Left ventricle myocardium inferior (tissue), 1 donor: Measurements from ENCODE around the gene AP1G2. TPM values are rescaled to one million over a fixed set of nuclear protein-coding genes. Genes with fewer than 3 reads are reported as not detected.
"Not testable (repeated sequence)": the region's sequence is repeated elsewhere in the genome, so short reads cannot be mapped to it uniquely, and the experiment has no call there.

Experiments used
- DNase-seq: peaks from one replicate; pipeline ENCODE4 v3.0.0-alpha.2; 2020
- H3K27ac ChIP-seq: fragments of 200-600 bp; replicated peaks from 2 replicates; pipeline ENCODE4 v1.8.0; 2021
- H3K27me3 ChIP-seq: fragments of 200-600 bp; 2 replicates; pipeline ENCODE4 v1.8.0; 2021; ENCODE audit warnings: low read depth
- H3K36me3 ChIP-seq: fragments of 200-600 bp; 2 replicates; pipeline ENCODE4 v1.8.0; 2021
- H3K4me1 ChIP-seq: fragments of 200-600 bp; 2 replicates; pipeline ENCODE4 v1.8.0; 2021
- H3K4me3 ChIP-seq: fragments of 200-600 bp; 2 replicates; pipeline ENCODE4 v1.8.0; 2021; ENCODE audit warnings: mild to moderate bottlenecking, moderate library complexity
- H3K9me3 ChIP-seq: fragments of 200-600 bp; replicated peaks from 2 replicates; pipeline ENCODE4 v1.8.0; 2021
- intact Hi-C: fragments of 100-400 bp; cut with micrococcal nuclease; formaldehyde crosslinking; loops from one replicate; pipeline ENCODE4 v1.11.0; 2022
- total RNA-seq: library from RNA; stranded (reverse); fragmentation: NEBNext Ultra II Directional; extraction: Animal tissue kit (Norgen Biotek cat#: 25700); gene quantifications from one replicate; pipeline ENCODE4 v1.2.1, GENCODE V29; 2021
- TF ChIP-seq, protein P1 (sequence below): fragments of 200-600 bp; IDR thresholded peaks from 2 replicates; pipeline ENCODE4 v1.8.0; 2021; ENCODE audit warnings: antibody characterized with exemption, mild to moderate bottlenecking, borderline replicate concordance
- donor health status: DM: no; HTN: yes; CAD: no; lungs with severe emphysema.

The AP1G2 gene
- total RNA-seq, 1 donor from 2014 or later, result 10.4 TPM

DNA sequence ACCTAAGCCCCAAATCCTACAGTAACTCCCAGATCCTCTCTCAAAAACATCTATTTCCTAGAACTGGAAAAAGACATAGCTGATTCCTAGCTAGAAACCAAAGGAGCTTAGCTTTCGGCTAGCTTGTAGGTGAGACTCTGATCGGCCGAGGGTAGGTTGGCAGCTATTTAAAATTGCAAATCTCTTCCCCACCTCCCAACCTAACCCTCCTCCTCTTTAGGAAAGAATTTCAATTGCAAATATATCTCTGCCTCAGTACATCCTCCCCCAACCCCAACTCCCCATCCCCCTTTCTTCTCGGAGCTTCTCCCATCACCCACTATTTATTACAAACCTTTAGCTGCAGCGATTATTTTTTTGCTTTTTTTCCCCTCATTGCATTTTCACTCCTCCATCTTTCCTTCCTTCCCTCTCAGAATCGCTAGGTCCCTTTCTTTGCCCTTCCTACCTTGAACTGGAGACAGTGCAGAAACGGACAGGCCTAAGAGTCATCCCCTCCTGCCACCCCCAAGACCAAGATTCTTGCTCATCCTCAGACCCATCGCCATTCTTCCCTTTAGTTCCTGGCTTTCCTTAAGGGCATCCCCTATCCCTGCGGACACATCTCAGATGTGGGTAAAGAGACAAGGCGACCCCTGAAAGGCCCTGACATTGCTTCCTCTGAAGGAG lies 29.4 kb downstream of the AP1G2 start:
- peak overlapping the region; percentile 7 for H3K27ac ChIP-seq
- H3K4me1 ChIP-seq, result no peaks in the 10 kb centered on the region
- no peaks in the 10 kb centered on the region for H3K9me3 ChIP-seq
- intact Hi-C loops, result no loop called here
- no peaks in the 10 kb centered on the region for H3K36me3 ChIP-seq
- TF ChIP-seq, protein P1, sequence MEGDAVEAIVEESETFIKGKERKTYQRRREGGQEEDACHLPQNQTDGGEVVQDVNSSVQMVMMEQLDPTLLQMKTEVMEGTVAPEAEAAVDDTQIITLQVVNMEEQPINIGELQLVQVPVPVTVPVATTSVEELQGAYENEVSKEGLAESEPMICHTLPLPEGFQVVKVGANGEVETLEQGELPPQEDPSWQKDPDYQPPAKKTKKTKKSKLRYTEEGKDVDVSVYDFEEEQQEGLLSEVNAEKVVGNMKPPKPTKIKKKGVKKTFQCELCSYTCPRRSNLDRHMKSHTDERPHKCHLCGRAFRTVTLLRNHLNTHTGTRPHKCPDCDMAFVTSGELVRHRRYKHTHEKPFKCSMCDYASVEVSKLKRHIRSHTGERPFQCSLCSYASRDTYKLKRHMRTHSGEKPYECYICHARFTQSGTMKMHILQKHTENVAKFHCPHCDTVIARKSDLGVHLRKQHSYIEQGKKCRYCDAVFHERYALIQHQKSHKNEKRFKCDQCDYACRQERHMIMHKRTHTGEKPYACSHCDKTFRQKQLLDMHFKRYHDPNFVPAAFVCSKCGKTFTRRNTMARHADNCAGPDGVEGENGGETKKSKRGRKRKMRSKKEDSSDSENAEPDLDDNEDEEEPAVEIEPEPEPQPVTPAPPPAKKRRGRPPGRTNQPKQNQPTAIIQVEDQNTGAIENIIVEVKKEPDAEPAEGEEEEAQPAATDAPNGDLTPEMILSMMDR, result no peak
- no peak for DNase-seq
- H3K27me3 ChIP-seq, result no peaks in the 10 kb centered on the region
- H3K4me3 ChIP-seq, result no peak overlapping the region

DNA sequence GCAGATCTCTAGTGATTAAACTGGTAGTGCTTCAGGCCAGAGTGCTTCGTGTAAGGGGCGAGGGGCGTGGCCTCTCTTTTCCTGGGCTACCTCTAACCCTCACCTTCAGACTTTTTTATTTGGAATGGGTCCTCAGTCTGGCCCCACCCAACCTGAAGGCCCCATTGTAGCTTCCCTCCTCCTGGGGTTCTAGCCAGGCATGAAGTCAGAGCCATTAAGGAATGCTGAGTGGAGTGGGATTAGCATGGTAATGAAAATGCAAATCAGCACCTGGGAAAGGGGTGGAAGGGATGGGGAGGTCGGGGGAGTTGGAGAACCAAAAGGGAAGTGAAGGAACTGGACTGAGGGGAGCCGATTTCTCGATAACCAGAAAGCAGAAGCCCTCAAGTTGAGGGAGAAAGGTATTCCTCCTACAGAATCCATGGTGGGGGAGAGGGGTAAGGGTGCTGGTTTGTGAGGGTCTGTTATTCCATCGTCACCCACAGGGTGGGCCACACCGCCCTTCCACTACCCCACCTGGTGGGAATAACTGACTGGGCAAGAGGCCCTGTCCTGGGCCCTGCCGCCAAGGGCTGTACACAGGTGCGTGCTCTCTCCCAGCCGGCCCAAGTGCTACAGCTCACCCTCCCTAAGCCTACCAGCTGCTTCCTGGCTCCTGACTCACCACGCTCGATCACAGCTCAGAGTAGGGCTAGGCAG lies 30.1 kb downstream of the AP1G2 start:
- TF ChIP-seq, protein P1, result no peak
- H3K4me3 ChIP-seq, result no peak overlapping the region
- no peaks in the 10 kb centered on the region for H3K27me3 ChIP-seq
- intact Hi-C loops, result no loop called here
- no peak overlapping the region for H3K27ac ChIP-seq
- no peaks in the 10 kb centered on the region for H3K9me3 ChIP-seq
- no peaks in the 10 kb centered on the region for H3K4me1 ChIP-seq
- H3K36me3 ChIP-seq, result no peaks in the 10 kb centered on the region
- no peak for DNase-seq

DNA sequence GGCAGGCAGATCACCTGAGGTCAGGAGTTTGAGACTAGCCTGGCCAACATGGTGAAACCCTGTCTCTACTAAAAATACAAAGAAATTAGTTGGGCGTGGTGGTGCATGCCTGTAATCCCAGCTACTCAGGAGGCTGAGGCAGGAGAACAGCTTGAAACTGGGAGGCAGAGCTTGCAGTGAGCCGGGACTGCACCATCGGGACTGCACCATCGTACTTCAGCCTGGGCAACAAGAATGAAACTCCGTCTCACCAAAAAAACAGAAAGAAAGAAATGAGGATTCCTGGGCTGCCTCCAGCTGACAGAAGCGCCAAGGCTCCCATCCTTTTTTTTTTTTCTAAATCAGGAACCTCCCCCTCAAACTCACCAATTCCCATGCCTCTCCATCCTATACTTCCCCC lies 30.7 kb downstream of the AP1G2 start:
- intact Hi-C loops, H3K4me3 ChIP-seq, H3K27ac ChIP-seq, H3K27me3 ChIP-seq, H3K4me1 ChIP-seq, H3K9me3 ChIP-seq, DNase-seq, H3K36me3 ChIP-seq: not testable (repeated sequence)

DNA sequence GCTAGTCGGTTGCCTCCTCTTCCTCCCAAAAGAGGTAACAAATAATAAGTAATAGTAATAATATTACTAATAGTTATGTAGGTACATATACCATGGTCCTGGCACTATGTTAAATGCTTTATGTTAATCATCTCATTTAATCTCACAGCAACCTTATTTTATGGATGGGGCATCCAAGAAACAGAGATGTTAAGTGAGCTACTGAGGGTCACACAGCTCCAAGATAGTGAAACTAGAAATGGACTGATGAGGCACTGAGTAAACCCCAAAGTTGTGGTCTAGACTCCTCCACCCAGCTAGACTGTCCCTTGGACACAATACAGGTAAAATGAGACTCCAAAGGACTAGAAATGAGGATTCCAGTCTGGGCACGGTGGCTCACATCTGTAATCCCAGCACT lies 31.1 kb downstream of the AP1G2 start:
- H3K27me3 ChIP-seq, result no peaks in the 10 kb centered on the region
- H3K4me3 ChIP-seq, result no peak overlapping the region
- no peaks in the 10 kb centered on the region for H3K36me3 ChIP-seq
- no peak for DNase-seq
- no peak overlapping the region for H3K27ac ChIP-seq
- H3K9me3 ChIP-seq, result no peaks in the 10 kb centered on the region
- H3K4me1 ChIP-seq, result no peaks in the 10 kb centered on the region
- intact Hi-C loops, result no loop called here
- TF ChIP-seq, protein P1, result no peak

DNA sequence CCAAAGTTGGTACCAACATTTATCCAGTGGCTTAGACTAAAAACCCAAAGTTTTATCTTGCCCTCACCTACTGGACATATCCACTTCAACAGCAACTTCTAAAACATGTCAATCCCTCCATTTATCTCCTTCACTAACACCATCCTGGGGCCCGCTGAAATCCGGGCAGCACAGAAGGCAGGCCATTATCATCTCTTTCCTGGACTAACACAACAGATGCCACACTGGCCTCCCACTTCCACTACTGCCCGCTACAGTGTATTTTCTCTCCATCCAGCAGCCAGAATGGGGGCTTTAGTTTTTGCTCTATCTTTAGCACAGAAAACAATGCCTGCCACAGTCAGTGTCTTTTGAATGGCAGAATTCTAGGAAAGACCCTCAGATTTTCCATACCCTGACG lies 31.6 kb downstream of the AP1G2 start:
- H3K27me3 ChIP-seq, result no peaks in the 10 kb centered on the region
- TF ChIP-seq, protein P1, result no peak
- DNase-seq, result no peak
- no peaks in the 10 kb centered on the region for H3K9me3 ChIP-seq
- peaks cover 2% of the 10 kb centered on the region for H3K4me1 ChIP-seq
- no peaks in the 10 kb centered on the region for H3K36me3 ChIP-seq
- intact Hi-C loops, result no loop called here
- H3K27ac ChIP-seq, result no peak overlapping the region
- H3K4me3 ChIP-seq, result no peak overlapping the region
